HG02678 (cell line): ENCODE results near the gene GDPGP1.

Source experiments
- ATAC-seq: cut with Tn5 transposase; IDR thresholded peaks from one replicate; pipeline ENCODE4 v1.9.1; 2021; ENCODE audit warnings: mild to moderate bottlenecking, moderate library complexity; ENCODE audit not compliant: unreplicated experiment

GDPGP1 gene

DNA sequence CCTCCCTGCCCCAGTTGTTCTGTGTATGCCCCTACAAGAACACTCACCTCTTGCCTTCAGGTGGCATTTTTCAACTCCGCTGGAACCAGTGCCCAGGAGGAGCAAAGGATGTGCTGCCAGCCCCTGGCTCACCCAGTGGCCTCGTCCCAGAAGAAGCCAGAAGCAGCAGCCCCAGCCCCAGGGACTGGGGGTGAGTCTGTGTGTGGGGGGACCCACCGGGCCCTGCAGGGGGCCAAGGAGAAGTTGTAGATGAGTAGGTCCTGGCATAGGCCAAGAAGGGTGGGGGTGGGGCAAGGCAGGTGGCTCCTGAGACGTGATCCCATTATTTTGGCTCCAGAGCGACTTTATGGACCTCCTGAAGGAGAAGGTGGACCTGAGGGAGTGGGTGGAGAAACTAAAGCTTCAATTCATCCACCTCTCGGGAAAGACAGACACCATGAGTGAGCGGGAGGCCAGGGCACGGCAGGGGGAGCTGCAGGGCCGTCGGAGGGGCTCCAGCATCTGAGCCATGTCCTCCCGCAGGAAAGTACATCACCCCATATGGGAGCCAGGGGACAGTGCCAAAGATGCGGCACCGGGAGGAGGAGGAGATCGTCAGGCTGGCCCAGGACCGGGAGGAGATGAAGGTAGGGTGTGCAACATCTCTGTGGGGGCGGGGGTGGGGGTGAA lies 60.7 kb downstream of the GDPGP1 start:
- ATAC-seq, result no peak

- no peak for ATAC-seq
Observed at GRCh38 chr15:90295270-90295648, 61.2 kb downstream of the GDPGP1 start.
